GM12878 (cell line): ENCODE data around the gene LRCH4. TPM values are rescaled to one million over a fixed set of nuclear protein-coding genes. Genes with fewer than 3 reads are reported as not detected.
A peak's percentile ranks its signal among the peaks of the same experiment; 100 is the strongest.

Experiments used
- ATF7 ChIP-seq: fragments of 450-650 bp; IDR thresholded peaks from 2 replicates; pipeline ENCODE4 v1.6.1; 2016; ENCODE audit warnings: low read depth, mild to moderate bottlenecking
- BCL11A ChIP-seq: IDR thresholded peaks from 2 replicates; pipeline ENCODE4 v1.6.1; 2011; ENCODE audit warnings: low read depth, low read length
- BHLHE40 ChIP-seq, 2 experiments: fragments of 450-650 bp in 1 of 2; IDR thresholded peaks; 2 replicates each; pipeline ENCODE4 v1.6.1; 2011 to 2017; ENCODE audit warnings: low read depth in 2 of 2, borderline replicate concordance in 1 of 2, improper control_type of control experiment in 1 of 2, low read length in 1 of 2, mild to moderate bottlenecking in 1 of 2
- CREB1 ChIP-seq: IDR thresholded peaks from 2 replicates; pipeline ENCODE4 v1.6.1; 2012; ENCODE audit warnings: low read depth, mild to moderate bottlenecking, inconsistent platforms
- E2F4 ChIP-seq: IDR thresholded peaks from 2 replicates; pipeline ENCODE4 v1.6.1; 2012; ENCODE audit warnings: low read depth, low read length, improper control_type of control experiment
- E4F1 ChIP-seq: fragments of 450-650 bp; IDR thresholded peaks from 2 replicates; pipeline ENCODE4 v1.6.1; 2018; ENCODE audit warnings: borderline replicate concordance, mild to moderate bottlenecking; ENCODE audit not compliant: partially characterized antibody
- FOS ChIP-seq: IDR thresholded peaks from 3 replicates; pipeline ENCODE4 v1.6.1; 2011; ENCODE audit warnings: borderline replicate concordance; ENCODE audit not compliant: insufficient read length; ENCODE audit errors: extremely low read depth
- GABPA ChIP-seq: IDR thresholded peaks from 2 replicates; pipeline ENCODE4 v1.6.1; 2014; ENCODE audit warnings: antibody characterized with exemption, low read depth, mild to moderate bottlenecking, inconsistent platforms
- HCFC1 ChIP-seq: fragments of 150-350 bp; IDR thresholded peaks from 2 replicates; pipeline ENCODE4 v1.6.1; 2014; ENCODE audit warnings: low read length
- IKZF1 ChIP-seq: fragments of 450-650 bp; conservative IDR thresholded peaks from 2 replicates; pipeline ENCODE4 v1.6.1; 2017; ENCODE audit warnings: antibody characterized with exemption, mild to moderate bottlenecking
- IRF3 ChIP-seq: fragments of 450-650 bp; IDR thresholded peaks from 2 replicates; pipeline ENCODE4 v1.6.1; 2014; ENCODE audit warnings: mild to moderate bottlenecking
- MAX ChIP-seq: IDR thresholded peaks from 2 replicates; pipeline ENCODE4 v1.6.1; 2012; ENCODE audit warnings: low read depth, low read length, improper control_type of control experiment
- MLLT1 ChIP-seq: fragments of 450-650 bp; IDR thresholded peaks from 2 replicates; pipeline ENCODE4 v1.6.1; 2016; ENCODE audit warnings: mild to moderate bottlenecking
- NFYA ChIP-seq: IDR thresholded peaks from 2 replicates; pipeline ENCODE4 v1.6.1; 2011; ENCODE audit warnings: low read depth, mild to moderate bottlenecking, low read length, improper control_type of control experiment, borderline replicate concordance
- PML ChIP-seq: IDR thresholded peaks from 2 replicates; pipeline ENCODE4 v1.6.1; 2012; ENCODE audit warnings: low read length, inconsistent platforms
- POLR2AphosphoS2 ChIP-seq: IDR thresholded peaks from 2 replicates; pipeline ENCODE4 v1.6.1; 2011; ENCODE audit warnings: low read depth, mild to moderate bottlenecking, low read length, improper control_type of control experiment, moderate library complexity
- POLR2AphosphoS5 ChIP-seq: IDR thresholded peaks from 2 replicates; pipeline ENCODE4 v1.6.1; 2011; ENCODE audit warnings: mild to moderate bottlenecking, low read length, inconsistent platforms
- RAD21 ChIP-seq: IDR thresholded peaks from 2 replicates; pipeline ENCODE4 v1.6.1; 2011; ENCODE audit warnings: mild to moderate bottlenecking, low read depth, low read length, moderate library complexity; ENCODE audit not compliant: insufficient read depth
- RAD51 ChIP-seq: fragments of 450-650 bp; IDR thresholded peaks from 2 replicates; pipeline ENCODE4 v1.6.1; 2016; ENCODE audit warnings: moderate library complexity, mild to moderate bottlenecking, inconsistent platforms
- RB1 ChIP-seq: fragments of 450-650 bp; formaldehyde crosslinking; IDR thresholded peaks from 2 replicates; pipeline ENCODE4 v1.6.1; 2017; ENCODE audit warnings: mild to moderate bottlenecking, borderline replicate concordance
- RFX5 ChIP-seq: IDR thresholded peaks from 2 replicates; pipeline ENCODE4 v1.6.1; 2011; ENCODE audit warnings: low read depth, low read length, improper control_type of control experiment
- SPI1 ChIP-seq: IDR thresholded peaks from 2 replicates; pipeline ENCODE4 v1.6.1; 2011; ENCODE audit warnings: low read depth, mild to moderate bottlenecking, low read length, moderate library complexity, borderline replicate concordance; ENCODE audit not compliant: insufficient read depth
- YY1 ChIP-seq: IDR thresholded peaks from 2 replicates; pipeline ENCODE4 v1.6.1; 2011; ENCODE audit warnings: low read depth, mild to moderate bottlenecking, low read length
- polyA plus RNA-seq, 11 experiments: library from polyadenylated mRNA; depleted of rRNA in 4 of 11; unstranded in 6 of 11; stranded (reverse) in 5 of 11; fragments of >200 nt; fragmentation: Nextera tagmentation in 4 of 11; fragmentation: Illumina TruSeq in 1 of 11; extraction: Ambion mirVana in 4 of 11; extraction: Trizol in 1 of 11; gene quantifications; 1 replicate in 1 of 11; 2 replicates in 10 of 11; pipeline versions ENCODE4 v1.2.1 to v1.2.3, GENCODE V29; 2011 to 2016; ENCODE audit warnings: inconsistent platforms in 2 of 11, missing spikeins in 2 of 11, low read depth in 1 of 11
- total RNA-seq, 4 experiments: library from RNA; depleted of rRNA in 3 of 4; stranded (reverse); fragments of >200 nt in 3 of 4; fragmentation: Illumina TruSeq in 1 of 4; extraction: Trizol in 1 of 4; gene quantifications; 2 replicates each; pipeline versions ENCODE4 v1.2.1 to v1.2.3, GENCODE V29; 2013 to 2021

The LRCH4 gene
- total and polyA plus RNA-seq, 10 of the 15 experiments (the other 5 are each of a cell fraction or from before 2014, with no cell fraction given): 0.58 to 96.7 (median 28.4) TPM

- peak; percentile 69; the same call in 1 of the 2 replicates for TF ChIP-seq RB1
- TF ChIP-seq YY1: peak; percentile 73
- peak; percentile 18; the same call in 1 of the 2 replicates for TF ChIP-seq IKZF1
- peak; percentile 69 for TF ChIP-seq GABPA
- peak; percentile 68 for TF ChIP-seq IRF3
- TF ChIP-seq NFYA: peak; percentile 66
- TF ChIP-seq CREB1: peak; percentile 89
- no peak for TF ChIP-seq SPI1
- TF ChIP-seq MLLT1: peak; percentile 85
- peak; percentile 33 for TF ChIP-seq E4F1
- TF ChIP-seq FOS: peak; percentile 57
- TF ChIP-seq BCL11A: no peak
- TF ChIP-seq RFX5: peak; percentile 91
- no peak for TF ChIP-seq RAD21
- TF ChIP-seq POLR2AphosphoS5: peak; percentile 78
- peak; percentile 98 for TF ChIP-seq ATF7
- no peak for TF ChIP-seq RAD51
- TF ChIP-seq PML: peak; percentile 70; the same call in 1 of the 2 replicates
- TF ChIP-seq E2F4: no peak
- TF ChIP-seq BHLHE40 (IDR thresholded peaks at IDR 0.05; ENCODE audit: borderline replicate concordance in 1 of 2, low read depth in 2 of 2, low read length in 1 of 2): peak in 1 of 2 experiments; percentile 79; a peak in 3 of 4 replicates
- TF ChIP-seq HCFC1: peak; percentile 39; the same call in 1 of the 2 replicates
- TF ChIP-seq POLR2AphosphoS2: peak; percentile 89
- peak; percentile 19; the same call in 1 of the 2 replicates for TF ChIP-seq MAX
These were observed 26.2 kb upstream of the LRCH4 start, which contains the start of gene MOSPD3 (continued) for GRCh38 chr7:100611983-100612729.
